Hepatocyte (in vitro differentiated cells): ENCODE data around the gene DMD.

Source experiments
- EZH2 ChIP-seq: fragments of 200-600 bp; sonication (generic); IDR thresholded peaks from 2 replicates; pipeline ENCODE4 v1.6.1; 2016; ENCODE audit warnings: antibody characterized with exemption, mild to moderate bottlenecking, borderline replicate concordance
- TF ChIP-seq, protein P1 (sequence below): fragments of 200-600 bp; sonication (generic); IDR thresholded peaks from 2 replicates; pipeline ENCODE4 v1.5.1; 2016; ENCODE audit warnings: antibody characterized with exemption, mild to moderate bottlenecking; ENCODE audit not compliant: poor library complexity

DNA sequence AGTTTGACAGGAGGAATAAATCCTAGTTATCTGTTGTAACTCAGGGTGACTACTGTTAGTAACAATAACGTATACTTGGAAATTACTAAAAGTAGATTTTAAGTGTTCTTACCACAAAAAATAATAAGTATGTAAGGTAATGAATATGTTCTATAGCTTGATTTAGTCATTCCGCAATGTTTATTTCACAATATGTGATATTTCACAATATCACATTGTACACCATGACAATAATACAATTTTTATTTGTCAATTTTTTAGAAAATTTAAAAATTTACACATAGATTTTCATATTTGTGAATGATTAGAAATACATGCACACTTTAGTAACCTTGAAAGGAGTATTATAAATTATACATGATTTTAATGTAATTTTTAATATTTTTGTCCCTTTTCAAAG, 1326.8 kb downstream of the DMD start:
- TF ChIP-seq, protein P1, sequence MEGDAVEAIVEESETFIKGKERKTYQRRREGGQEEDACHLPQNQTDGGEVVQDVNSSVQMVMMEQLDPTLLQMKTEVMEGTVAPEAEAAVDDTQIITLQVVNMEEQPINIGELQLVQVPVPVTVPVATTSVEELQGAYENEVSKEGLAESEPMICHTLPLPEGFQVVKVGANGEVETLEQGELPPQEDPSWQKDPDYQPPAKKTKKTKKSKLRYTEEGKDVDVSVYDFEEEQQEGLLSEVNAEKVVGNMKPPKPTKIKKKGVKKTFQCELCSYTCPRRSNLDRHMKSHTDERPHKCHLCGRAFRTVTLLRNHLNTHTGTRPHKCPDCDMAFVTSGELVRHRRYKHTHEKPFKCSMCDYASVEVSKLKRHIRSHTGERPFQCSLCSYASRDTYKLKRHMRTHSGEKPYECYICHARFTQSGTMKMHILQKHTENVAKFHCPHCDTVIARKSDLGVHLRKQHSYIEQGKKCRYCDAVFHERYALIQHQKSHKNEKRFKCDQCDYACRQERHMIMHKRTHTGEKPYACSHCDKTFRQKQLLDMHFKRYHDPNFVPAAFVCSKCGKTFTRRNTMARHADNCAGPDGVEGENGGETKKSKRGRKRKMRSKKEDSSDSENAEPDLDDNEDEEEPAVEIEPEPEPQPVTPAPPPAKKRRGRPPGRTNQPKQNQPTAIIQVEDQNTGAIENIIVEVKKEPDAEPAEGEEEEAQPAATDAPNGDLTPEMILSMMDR = no peak
- no peak for TF ChIP-seq EZH2
